Panc1 (cell line): ENCODE results near the gene SH3PXD2A. TPM values are rescaled to one million over a fixed set of nuclear protein-coding genes. Genes with fewer than 3 reads are reported as not detected.

ENCODE experiments used
- ATAC-seq: fragments of 200-7000 bp; cut with Tn5 transposase; 2 replicates; pipeline ENCODE4 v1.9.1; 2020; ENCODE audit warnings: mild to moderate bottlenecking, moderate library complexity
- BruUV-seq: library from RNA; stranded (reverse); fragments of 400-500 nt; replicated peaks from 2 replicates; lab custom pipeline; 2021; lab: Mats Ljungman, UMichigan
- CTCF ChIA-PET: fragments of 300-600 bp; sonication (Branson Sonifier 250); formaldehyde crosslinking; loops from one replicate; lab custom pipeline; 2022; ENCODE audit warnings: antibody characterized with exemption; lab: Charles Lee
- POLR2A ChIA-PET: fragments of 300-600 bp; sonication (Branson Sonifier 250); formaldehyde crosslinking; loops from one replicate; lab custom pipeline; 2022; ENCODE audit warnings: antibody characterized with exemption; lab: Charles Lee
- DNase-seq: peaks from one replicate; pipeline ENCODE4 v3.0.0-alpha.2; 2010; ENCODE audit warnings: low read depth, low spot score
- H3K27ac ChIP-seq: 2 replicates; pipeline ENCODE4 v1.5.1; 2011; ENCODE audit warnings: mild to moderate bottlenecking, low read length, inconsistent platforms
- H3K27me3 ChIP-seq: fragments of 200-500 bp; sonication (Bioruptor generic); 2 replicates; pipeline ENCODE4 v1.6.0; 2014; ENCODE audit warnings: low read length, inconsistent platforms; ENCODE audit not compliant: control insufficient read depth, insufficient read depth
- H3K36me3 ChIP-seq: fragments of 200-500 bp; sonication (Bioruptor generic); 2 replicates; pipeline ENCODE4 v1.5.1; 2014; ENCODE audit warnings: inconsistent platforms, mild to moderate bottlenecking, low read length, moderate library complexity; ENCODE audit not compliant: control insufficient read depth, insufficient read depth
- H3K4me1 ChIP-seq: 2 replicates; pipeline ENCODE4 v1.5.1; 2011; ENCODE audit warnings: inconsistent platforms, mild to moderate bottlenecking, low read length, moderate library complexity; ENCODE audit not compliant: control insufficient read depth, insufficient read depth
- H3K4me3 ChIP-seq, 2 experiments: 2 replicates each; pipeline ENCODE4 v1.5.1; 2011 to 2012; ENCODE audit warnings: low read depth in 2 of 2, low read length in 2 of 2, mild to moderate bottlenecking in 2 of 2, inconsistent platforms in 1 of 2, moderate library complexity in 1 of 2
- H3K9me3 ChIP-seq: fragments of 200-500 bp; sonication (Bioruptor generic); 2 replicates; pipeline ENCODE4 v1.5.1; 2014; ENCODE audit warnings: low read depth, mild to moderate bottlenecking, inconsistent platforms, low read length, moderate library complexity; ENCODE audit not compliant: control insufficient read depth, insufficient read depth
- POLR2AphosphoS5 ChIP-seq: IDR thresholded peaks from 2 replicates; pipeline ENCODE4 v1.6.1; 2012; ENCODE audit warnings: mild to moderate bottlenecking, low read depth, low read length, moderate library complexity
- SIN3A ChIP-seq: IDR thresholded peaks from 2 replicates; pipeline ENCODE4 v1.6.1; 2012; ENCODE audit warnings: low read depth, mild to moderate bottlenecking, low read length, moderate library complexity, borderline replicate concordance; ENCODE audit not compliant: insufficient read depth
- TCF7L2 ChIP-seq: IDR thresholded peaks from 2 replicates; pipeline ENCODE4 v1.6.1; 2011; ENCODE audit warnings: mild to moderate bottlenecking, low read depth, low read length, inconsistent platforms
- in situ Hi-C: cut with HindIII; loops from 2 replicates; pipeline ENCODE4 v1.10.0; 2016; ENCODE audit warnings: low sequenced_read_pairs, low pct_unique_long_range_greater_than_20kb
- intact Hi-C: fragments of 100-400 bp; cut with micrococcal nuclease; formaldehyde crosslinking; loops from one replicate; pipeline ENCODE4 v1.10.0; 2022; ENCODE audit not compliant: unreplicated experiment
- total RNA-seq: library from RNA; stranded (reverse); gene quantifications from one replicate; pipeline ENCODE4 v1.2.1, GENCODE V29; 2021; ENCODE audit not compliant: unreplicated experiment
- TF ChIP-seq, protein P1 (sequence below), 2 experiments: IDR thresholded peaks; 2 replicates each; pipeline ENCODE4 v1.6.1; 2011 to 2012; ENCODE audit warnings: low read depth in 2 of 2, control low read depth in 1 of 2, low read length in 1 of 2, mild to moderate bottlenecking in 1 of 2, moderate library complexity in 1 of 2; ENCODE audit not compliant: insufficient read depth in 1 of 2
- TF ChIP-seq, protein P2 (sequence below): fragments of 450-650 bp; IDR thresholded peaks from 2 replicates; pipeline ENCODE4 v1.5.1; 2017; ENCODE audit warnings: mild to moderate bottlenecking

The SH3PXD2A gene
- total RNA-seq, 1 experiment from 2014 or later = 5.7 TPM

DNA sequence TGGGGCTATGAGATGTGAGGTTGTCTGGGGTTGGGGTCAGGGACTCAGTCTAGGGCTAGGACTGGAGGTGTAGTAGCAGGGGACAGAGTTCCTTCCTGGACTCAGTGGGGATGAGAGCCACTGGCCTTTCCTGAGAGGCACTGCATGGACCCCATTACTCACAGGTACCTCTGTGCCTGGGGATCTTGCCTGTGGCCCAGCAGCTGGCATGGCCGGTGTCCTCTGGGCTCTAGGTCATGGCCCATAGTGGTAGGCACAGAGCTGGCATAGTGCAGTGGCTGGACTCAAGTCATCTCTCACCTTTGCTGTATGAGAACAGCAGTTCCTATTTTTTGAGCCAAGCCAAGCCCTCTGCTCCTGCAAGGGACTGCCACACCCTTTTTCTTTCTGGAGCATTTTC lies 310.0 kb downstream of the SH3PXD2A start:
- peaks cover 8% of the 10 kb centered on the region for H3K4me1 ChIP-seq
- intact Hi-C loops (no loop called here), in situ Hi-C loops (no loop called here)
- no peak for DNase-seq
- H3K27ac ChIP-seq = no peak overlapping the region
- BruUV-seq = no TSS peak
- TF ChIP-seq, protein P1, sequence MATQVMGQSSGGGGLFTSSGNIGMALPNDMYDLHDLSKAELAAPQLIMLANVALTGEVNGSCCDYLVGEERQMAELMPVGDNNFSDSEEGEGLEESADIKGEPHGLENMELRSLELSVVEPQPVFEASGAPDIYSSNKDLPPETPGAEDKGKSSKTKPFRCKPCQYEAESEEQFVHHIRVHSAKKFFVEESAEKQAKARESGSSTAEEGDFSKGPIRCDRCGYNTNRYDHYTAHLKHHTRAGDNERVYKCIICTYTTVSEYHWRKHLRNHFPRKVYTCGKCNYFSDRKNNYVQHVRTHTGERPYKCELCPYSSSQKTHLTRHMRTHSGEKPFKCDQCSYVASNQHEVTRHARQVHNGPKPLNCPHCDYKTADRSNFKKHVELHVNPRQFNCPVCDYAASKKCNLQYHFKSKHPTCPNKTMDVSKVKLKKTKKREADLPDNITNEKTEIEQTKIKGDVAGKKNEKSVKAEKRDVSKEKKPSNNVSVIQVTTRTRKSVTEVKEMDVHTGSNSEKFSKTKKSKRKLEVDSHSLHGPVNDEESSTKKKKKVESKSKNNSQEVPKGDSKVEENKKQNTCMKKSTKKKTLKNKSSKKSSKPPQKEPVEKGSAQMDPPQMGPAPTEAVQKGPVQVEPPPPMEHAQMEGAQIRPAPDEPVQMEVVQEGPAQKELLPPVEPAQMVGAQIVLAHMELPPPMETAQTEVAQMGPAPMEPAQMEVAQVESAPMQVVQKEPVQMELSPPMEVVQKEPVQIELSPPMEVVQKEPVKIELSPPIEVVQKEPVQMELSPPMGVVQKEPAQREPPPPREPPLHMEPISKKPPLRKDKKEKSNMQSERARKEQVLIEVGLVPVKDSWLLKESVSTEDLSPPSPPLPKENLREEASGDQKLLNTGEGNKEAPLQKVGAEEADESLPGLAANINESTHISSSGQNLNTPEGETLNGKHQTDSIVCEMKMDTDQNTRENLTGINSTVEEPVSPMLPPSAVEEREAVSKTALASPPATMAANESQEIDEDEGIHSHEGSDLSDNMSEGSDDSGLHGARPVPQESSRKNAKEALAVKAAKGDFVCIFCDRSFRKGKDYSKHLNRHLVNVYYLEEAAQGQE (IDR thresholded peaks at IDR 0.05; ENCODE audit: insufficient read depth in 1 of 2, low read depth in 2 of 2, low read length in 1 of 2) = no peak
- TF ChIP-seq POLR2AphosphoS5 (no peak), TCF7L2 (no peak), SIN3A (no peak)
- TF ChIP-seq, protein P2, sequence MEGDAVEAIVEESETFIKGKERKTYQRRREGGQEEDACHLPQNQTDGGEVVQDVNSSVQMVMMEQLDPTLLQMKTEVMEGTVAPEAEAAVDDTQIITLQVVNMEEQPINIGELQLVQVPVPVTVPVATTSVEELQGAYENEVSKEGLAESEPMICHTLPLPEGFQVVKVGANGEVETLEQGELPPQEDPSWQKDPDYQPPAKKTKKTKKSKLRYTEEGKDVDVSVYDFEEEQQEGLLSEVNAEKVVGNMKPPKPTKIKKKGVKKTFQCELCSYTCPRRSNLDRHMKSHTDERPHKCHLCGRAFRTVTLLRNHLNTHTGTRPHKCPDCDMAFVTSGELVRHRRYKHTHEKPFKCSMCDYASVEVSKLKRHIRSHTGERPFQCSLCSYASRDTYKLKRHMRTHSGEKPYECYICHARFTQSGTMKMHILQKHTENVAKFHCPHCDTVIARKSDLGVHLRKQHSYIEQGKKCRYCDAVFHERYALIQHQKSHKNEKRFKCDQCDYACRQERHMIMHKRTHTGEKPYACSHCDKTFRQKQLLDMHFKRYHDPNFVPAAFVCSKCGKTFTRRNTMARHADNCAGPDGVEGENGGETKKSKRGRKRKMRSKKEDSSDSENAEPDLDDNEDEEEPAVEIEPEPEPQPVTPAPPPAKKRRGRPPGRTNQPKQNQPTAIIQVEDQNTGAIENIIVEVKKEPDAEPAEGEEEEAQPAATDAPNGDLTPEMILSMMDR = no peak
- H3K4me3 ChIP-seq = no peak overlapping the region
- H3K36me3 ChIP-seq = no peaks in the 10 kb centered on the region
- ChIA-PET POLR2A (no interaction called here), CTCF (no interaction called here)
- ATAC-seq = no peak
- no peaks in the 10 kb centered on the region for H3K9me3 ChIP-seq
- H3K27me3 ChIP-seq = no peaks in the 10 kb centered on the region

DNA sequence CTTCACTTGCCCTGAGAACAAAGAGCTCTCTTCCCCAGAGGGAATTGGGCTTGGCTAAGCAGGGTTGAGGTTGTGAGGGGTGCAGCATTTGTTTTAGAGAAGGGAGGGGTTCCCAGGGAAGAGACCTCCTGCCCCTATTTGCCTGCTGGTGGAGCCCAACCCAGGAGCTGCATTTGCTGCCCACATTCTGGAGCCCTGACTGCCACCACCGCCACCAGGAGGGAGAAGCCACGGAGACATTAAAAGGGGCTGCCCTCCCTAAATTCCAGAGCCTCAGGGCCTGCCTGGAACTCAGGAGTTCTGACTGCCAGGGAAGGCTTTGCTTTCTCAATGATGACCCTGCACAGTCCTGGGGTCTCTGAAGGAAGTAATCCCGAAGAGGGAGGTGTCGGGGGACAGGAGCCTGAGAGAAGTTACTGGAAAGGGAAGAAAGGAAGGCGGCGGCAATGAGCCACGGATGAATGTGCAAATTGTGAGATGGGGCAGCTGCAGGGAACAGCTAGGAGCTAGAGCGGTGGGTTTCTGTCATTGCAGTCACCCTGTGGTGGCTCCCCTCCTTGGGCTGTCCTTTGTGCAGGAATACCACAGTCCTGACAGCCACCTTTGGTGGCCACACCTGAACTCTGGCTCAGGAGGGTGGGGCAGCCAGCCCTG lies 310.6 kb downstream of the SH3PXD2A start:
- CTCF ChIA-PET = interaction anchor here (0.5 kb wide), 1 partner anchor 109 kb away, joined by 4 read pairs; no protein-coding TSS in a partner anchor

More for the DNA sequence above, 310.6 kb downstream of the SH3PXD2A start:
- Histone ChIP-seq H3K36me3 (no peaks in the 10 kb centered on the region), H3K4me1 (peaks cover 8% of the 10 kb centered on the region), H3K4me3 (no peak overlapping the region), H3K27me3 (peaks cover 2% of the 10 kb centered on the region; the same call in 1 of the 2 replicates), H3K27ac (no peak overlapping the region), H3K9me3 (no peaks in the 10 kb centered on the region)
- BruUV-seq = no TSS peak
- in situ Hi-C loops = no loop called here
- intact Hi-C loops = no loop called here
- TF ChIP-seq, protein P1 (IDR thresholded peaks at IDR 0.05; ENCODE audit: insufficient read depth in 1 of 2, low read depth in 2 of 2, low read length in 1 of 2) = no peak
- TF ChIP-seq TCF7L2 (no peak), SIN3A (no peak), POLR2AphosphoS5 (no peak)
- TF ChIP-seq, protein P2 = no peak
- no peak for ATAC-seq
- POLR2A ChIA-PET = no interaction called here
- no peak for DNase-seq
